Sigmoid colon (tissue), 7 donors: ENCODE data around the gene PACS1. TPM values are rescaled to one million over a fixed set of nuclear protein-coding genes. Genes with fewer than 3 reads are reported as not detected.

Experiments used
- DNase-seq: peaks from one replicate; pipeline ENCODE4 v3.0.0-alpha.2; 2019
- H3K27ac ChIP-seq, 4 donors: fragments of 200-600 bp; sonication (generic); one replicate each; pipeline ENCODE4 v1.5.1; 2016 to 2019; ENCODE audit warnings: mild to moderate bottlenecking in 1 of 4
- H3K27me3 ChIP-seq, 3 donors: fragments of 200-600 bp; sonication (generic); one replicate each; pipeline ENCODE4 v1.5.1; 2019; ENCODE audit warnings: mild to moderate bottlenecking in 1 of 3
- H3K36me3 ChIP-seq, 4 donors: fragments of 200-600 bp; sonication (generic); one replicate each; pipeline ENCODE4 v1.5.1; 2016 to 2019
- H3K4me1 ChIP-seq, 4 donors: fragments of 200-600 bp; sonication (generic); one replicate each; pipeline ENCODE4 v1.5.1; 2017 to 2019
- H3K4me3 ChIP-seq, 4 donors: fragments of 200-600 bp; sonication (generic); one replicate each; pipeline ENCODE4 v1.5.1; 2017 to 2019; ENCODE audit warnings: mild to moderate bottlenecking in 2 of 4, moderate library complexity in 1 of 4
- H3K9me3 ChIP-seq, 4 donors: fragments of 200-600 bp in 3 of 4; sonication (generic) in 3 of 4; one replicate each; pipeline versions ENCODE4 v1.5.1 to v1.6.1; 2013 to 2019
- CTCF ChIP-seq, 4 experiments: fragments of 450-650 bp in 3 of 4; fragments of 200-600 bp in 1 of 4; IDR thresholded peaks; one replicate each; pipeline ENCODE4 v1.5.1; 2016 to 2019; ENCODE audit warnings: antibody characterized with exemption in 4 of 4, mild to moderate bottlenecking in 3 of 4, moderate library complexity in 2 of 4
- EP300 ChIP-seq, 4 donors: sonication (generic); formaldehyde crosslinking; IDR thresholded peaks; one replicate each; pipeline ENCODE4 v1.6.1; 2017; ENCODE audit warnings: antibody characterized with exemption in 4 of 4
- POLR2A ChIP-seq, 2 donors: fragments of 450-650 bp; IDR thresholded peaks; one replicate each; pipeline ENCODE4 v1.6.1; 2016; ENCODE audit warnings: antibody characterized with exemption in 2 of 2, mild to moderate bottlenecking in 2 of 2, moderate library complexity in 2 of 2
- POLR2AphosphoS5 ChIP-seq, 4 donors: sonication (generic); formaldehyde crosslinking; IDR thresholded peaks; one replicate each; pipeline ENCODE4 v1.6.1; 2017; ENCODE audit warnings: antibody characterized with exemption in 4 of 4
- WGBS, 2 donors: extraction: QIAGEN DNeasy Blood & Tissue Kit; methylation state at CpG; one replicate each; pipeline ENCODE4 v1.1.7; 2013; 5-methylcytosine and 5-hydroxymethylcytosine counted together
- intact Hi-C: fragments of 100-400 bp; cut with DNase I; formaldehyde crosslinking; loops from one replicate; pipeline ENCODE4 v1.15.1; 2023
- polyA plus RNA-seq, 3 donors: library from polyadenylated mRNA; stranded (reverse); fragments of 200-250 nt; gene quantifications; one replicate each; pipeline ENCODE4 v1.2.3, GENCODE V29; 2013
- total RNA-seq, 4 donors: library from RNA; depleted of rRNA; stranded (reverse); fragments of >200 nt; gene quantifications; one replicate each; pipeline ENCODE4 v1.1.0, GENCODE V29; 2016
- donor health status: healthy with polysubstance abuse.
- donor health status: Bipolar disorder and iron deficiency.
- donor health status: healthy.

Gene PACS1
- total and polyA plus RNA-seq, 7 donors: 2.1 to 75.9 (median 22.8) TPM

- H3K36me3 ChIP-seq: no peaks in the 10 kb centered on the region
- intact Hi-C loops: no loop called here
- no peak overlapping the region for H3K4me3 ChIP-seq
- no peaks in the 10 kb centered on the region for H3K27me3 ChIP-seq
- peaks cover 0 to 55% (median 44%) of the 10 kb centered on the region in 4 donors for H3K4me1 ChIP-seq
- no peak for DNase-seq
- WGBS, 2 donors: 35 to 64% methylated on average over 4 of the region's 4 CpGs
- peak overlapping the region in 1 of 4 donors; percentile 32 for H3K27ac ChIP-seq
- TF ChIP-seq POLR2AphosphoS5 (IDR thresholded peaks at IDR 0.05): no peak
- H3K9me3 ChIP-seq: no peaks in the 10 kb centered on the region
These were observed 13.1 kb downstream of the PACS1 start for GRCh38 chr11:66082946-66083698.

GRCh38 chr11:66083767-66084166, 13.7 kb downstream of the PACS1 start:
- TF ChIP-seq POLR2AphosphoS5 (IDR thresholded peaks at IDR 0.05): no peak
- TF ChIP-seq EP300 (IDR thresholded peaks at IDR 0.05): no peak
- no peak for TF ChIP-seq POLR2A (IDR thresholded peaks at IDR 0.05)
- no peak for TF ChIP-seq CTCF (IDR thresholded peaks at IDR 0.05)
- DNase-seq: no peak
- Histone ChIP-seq H3K27ac (peak overlapping the region in 1 of 4 donors; percentile 32), H3K4me1 (peaks cover 0 to 55% (median 44%) of the 10 kb centered on the region in 4 donors), H3K9me3 (no peaks in the 10 kb centered on the region), H3K27me3 (no peaks in the 10 kb centered on the region), H3K36me3 (no peaks in the 10 kb centered on the region), H3K4me3 (no peak overlapping the region)
- intact Hi-C loops: no loop called here
- 93 to 94% methylated on average over 3 of the region's 3 CpGs for WGBS, 2 donors

- 90 to 91% methylated on average over 3 of the region's 3 CpGs for WGBS, 2 donors
- H3K4me1 ChIP-seq: peaks cover 0 to 52% (median 43%) of the 10 kb centered on the region in 4 donors
- no peaks in the 10 kb centered on the region for H3K27me3 ChIP-seq
- no peak overlapping the region for H3K4me3 ChIP-seq
- intact Hi-C loops: no loop called here
- no peaks in the 10 kb centered on the region for H3K9me3 ChIP-seq
- no peak for TF ChIP-seq CTCF (IDR thresholded peaks at IDR 0.05)
- TF ChIP-seq EP300 (IDR thresholded peaks at IDR 0.05): no peak
- TF ChIP-seq POLR2AphosphoS5 (IDR thresholded peaks at IDR 0.05): no peak
- TF ChIP-seq POLR2A (IDR thresholded peaks at IDR 0.05): no peak
- no peak overlapping the region for H3K27ac ChIP-seq
- H3K36me3 ChIP-seq: no peaks in the 10 kb centered on the region
- no peak for DNase-seq
These were observed 14.9 kb downstream of the PACS1 start for GRCh38 chr11:66084821-66085475.

- Histone ChIP-seq H3K4me3 (no peak overlapping the region), H3K4me1 (peaks cover 0 to 28% (median 21%) of the 10 kb centered on the region in 4 donors), H3K9me3 (no peaks in the 10 kb centered on the region), H3K27me3 (no peaks in the 10 kb centered on the region), H3K36me3 (no peaks in the 10 kb centered on the region), H3K27ac (no peak overlapping the region)
- intact Hi-C loops: no loop called here
- 93 to 95% methylated on average over 9 of the region's 9 CpGs for WGBS, 2 donors
- TF ChIP-seq POLR2AphosphoS5 (IDR thresholded peaks at IDR 0.05) (no peak), POLR2A (IDR thresholded peaks at IDR 0.05) (no peak), EP300 (IDR thresholded peaks at IDR 0.05) (no peak), CTCF (IDR thresholded peaks at IDR 0.05) (no peak)
- DNase-seq: no peak
These were observed 17.3 kb downstream of the PACS1 start for GRCh38 chr11:66087148-66087908.

GRCh38 chr11:66089067-66089466, 19.0 kb downstream of the PACS1 start:
- peaks cover 0 to 11% (median 5%) of the 10 kb centered on the region in 4 donors for H3K4me1 ChIP-seq
- no peaks in the 10 kb centered on the region for H3K27me3 ChIP-seq
- H3K4me3 ChIP-seq: no peak overlapping the region
- TF ChIP-seq POLR2A (IDR thresholded peaks at IDR 0.05): no peak
- TF ChIP-seq EP300 (IDR thresholded peaks at IDR 0.05): no peak
- 89 to 92% methylated on average over 3 of the region's 3 CpGs for WGBS, 2 donors
- no peaks in the 10 kb centered on the region for H3K36me3 ChIP-seq
- H3K27ac ChIP-seq: no peak overlapping the region
- intact Hi-C loops: no loop called here
- DNase-seq: no peak
- no peaks in the 10 kb centered on the region for H3K9me3 ChIP-seq
